Mesenteric fat pad (tissue), 1 donor: ENCODE results near the gene CTCFL. TPM values are rescaled to one million over a fixed set of nuclear protein-coding genes. Genes with fewer than 3 reads are reported as not detected.

Experiments used
- DNase-seq: peaks from one replicate; pipeline ENCODE4 v3.0.0-alpha.2; 2020; ENCODE audit warnings: low spot score
- total RNA-seq: library from RNA; stranded (reverse); fragmentation: NEBNext Ultra II Directional; extraction: Animal tissue kit (Norgen Biotek cat#: 25700); gene quantifications from one replicate; pipeline ENCODE4 v1.2.1, GENCODE V29; 2021
- donor health status: DM: yes; HTN: yes; CAD: no.

CTCFL gene
- total RNA-seq, 1 donor from 2014 or later = 0.16 TPM

- no peak for DNase-seq
These were observed 75.3 kb downstream of the CTCFL start for GRCh38 chr20:57449398-57450354.

- no peak for DNase-seq
These were observed 76.1 kb downstream of the CTCFL start for GRCh38 chr20:57448764-57449354.

Other genes with a start within 250 kb of the CTCFL start
- gene SPO11, start 195.3 kb downstream of the CTCFL start, total RNA-seq = not detected
- gene RAE1, start 173.9 kb downstream of the CTCFL start, total RNA-seq = 18.0 TPM
- gene RBM38, start 133.7 kb downstream of the CTCFL start, total RNA-seq = 16.9 TPM
- 331 TPM for gene PCK1, start 36.0 kb upstream of the CTCFL start, total RNA-seq
- 0.26 TPM for gene ZBP1, start 95.3 kb upstream of the CTCFL start, total RNA-seq
- 90.0 TPM for gene PMEPA1, start 184.9 kb upstream of the CTCFL start, total RNA-seq